HEK293T (cell line): ENCODE measurements around the gene SLC13A5.

Experiments
- CTCF ChIA-PET: fragments of 350-600 bp; formaldehyde crosslinking; extraction: SDS; loops from one replicate; lab custom pipeline; 2021; ENCODE audit warnings: antibody characterized with exemption, inconsistent platforms; lab: Yijun Ruan, JAX
- POLR2A ChIA-PET: fragments of 350-600 bp; formaldehyde crosslinking; extraction: SDS; loops from one replicate; lab custom pipeline; 2020; ENCODE audit warnings: antibody characterized with exemption, inconsistent platforms; lab: Yijun Ruan, JAX
- DNase-seq: peaks from one replicate; pipeline ENCODE4 v3.0.0; 2012; ENCODE audit warnings: mixed read lengths; ENCODE audit errors: extremely low spot score
- ARNT ChIP-seq: fragments of 450-650 bp; IDR thresholded peaks from 2 replicates; pipeline ENCODE4 v1.6.1; 2017; ENCODE audit warnings: mild to moderate bottlenecking
- BHLHE40 ChIP-seq: fragments of 450-650 bp; IDR thresholded peaks from 2 replicates; pipeline ENCODE4 v1.6.1; 2016; ENCODE audit warnings: mild to moderate bottlenecking, moderate library complexity, borderline replicate concordance
- CTBP1 ChIP-seq: fragments of 450-650 bp; IDR thresholded peaks from 2 replicates; pipeline ENCODE4 v1.6.1; 2016; ENCODE audit warnings: borderline replicate concordance
- ELF4 ChIP-seq: fragments of 450-650 bp; IDR thresholded peaks from 2 replicates; pipeline ENCODE4 v1.6.1; 2017; ENCODE audit warnings: antibody characterized with exemption
- FOXA1 ChIP-seq: fragments of 450-650 bp; IDR thresholded peaks from 2 replicates; pipeline ENCODE4 v1.6.1; 2016; ENCODE audit warnings: mild to moderate bottlenecking
- FOXK2 ChIP-seq: fragments of 450-650 bp; IDR thresholded peaks from 2 replicates; pipeline ENCODE4 v1.6.1; 2016; ENCODE audit warnings: mild to moderate bottlenecking
- FOXM1 ChIP-seq: fragments of 450-650 bp; IDR thresholded peaks from 2 replicates; pipeline ENCODE4 v1.6.1; 2017; ENCODE audit warnings: mild to moderate bottlenecking, borderline replicate concordance
- HDGF ChIP-seq: fragments of 450-650 bp; IDR thresholded peaks from 2 replicates; pipeline ENCODE4 v1.6.1; 2017; ENCODE audit warnings: antibody characterized with exemption, borderline replicate concordance
- L3MBTL2 ChIP-seq: fragments of 450-650 bp; conservative IDR thresholded peaks from 2 replicates; pipeline ENCODE4 v1.6.1; 2016; ENCODE audit warnings: mild to moderate bottlenecking
- LEF1 ChIP-seq: fragments of 450-650 bp; IDR thresholded peaks from 2 replicates; pipeline ENCODE4 v1.6.1; 2017; ENCODE audit warnings: mild to moderate bottlenecking, borderline replicate concordance
- NFRKB ChIP-seq: fragments of 450-650 bp; IDR thresholded peaks from 2 replicates; pipeline ENCODE4 v1.6.1; 2016; ENCODE audit warnings: mild to moderate bottlenecking, moderate library complexity
- PKNOX1 ChIP-seq: fragments of 450-650 bp; IDR thresholded peaks from 2 replicates; pipeline ENCODE4 v1.6.1; 2016
- SP1 ChIP-seq: fragments of 450-650 bp; IDR thresholded peaks from 2 replicates; pipeline ENCODE4 v1.6.1; 2017
- SUZ12 ChIP-seq: fragments of 450-650 bp; IDR thresholded peaks from 2 replicates; pipeline ENCODE4 v1.6.1; 2016; ENCODE audit warnings: mild to moderate bottlenecking
- TARDBP ChIP-seq: fragments of 450-650 bp; IDR thresholded peaks from 2 replicates; pipeline ENCODE4 v1.6.1; 2016
- ZNF384 ChIP-seq: fragments of 450-650 bp; IDR thresholded peaks from 2 replicates; pipeline ENCODE4 v1.6.1; 2016

SLC13A5 gene

DNA sequence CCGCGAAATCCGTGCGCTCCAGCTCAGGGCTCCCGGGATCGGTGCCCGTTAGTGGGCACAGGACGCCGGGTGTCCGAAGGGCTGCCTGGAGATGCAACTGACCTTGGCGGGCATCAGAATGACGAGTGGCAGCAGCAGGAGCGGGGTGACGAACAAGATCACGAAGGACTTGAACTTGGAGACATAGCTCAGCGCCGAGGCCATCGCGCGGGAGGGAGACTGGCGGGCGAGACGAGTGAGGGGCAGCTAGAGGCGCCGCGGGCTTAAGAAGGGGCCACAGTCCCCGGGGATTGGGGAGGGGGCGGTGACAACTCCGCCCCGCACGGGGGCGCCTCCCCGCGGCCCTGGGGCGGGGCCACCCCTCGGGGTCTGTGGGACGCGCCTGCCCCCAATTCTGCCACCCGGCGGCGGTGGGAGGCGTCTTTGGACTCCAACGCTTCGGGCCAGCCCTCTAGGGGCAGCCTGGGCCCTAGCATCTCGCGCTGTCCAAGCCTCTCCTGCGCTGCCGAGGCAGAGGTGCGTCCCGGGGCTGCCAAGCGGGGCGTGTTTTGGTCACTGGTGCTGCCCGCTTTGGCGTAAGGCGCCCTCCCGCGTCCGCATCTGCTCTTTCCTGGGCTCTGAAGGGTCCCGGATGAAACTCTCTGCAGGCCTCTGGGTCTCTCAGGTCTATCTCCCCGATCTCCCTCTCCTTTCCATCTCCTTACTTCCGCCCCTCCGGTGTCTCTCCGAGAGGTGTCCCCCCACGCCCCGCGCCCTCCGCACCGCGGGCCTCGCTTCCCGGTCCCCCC, at the start of gene SLC13A5:
SLC13A5 (minus strand) TSS at position 240 of the 788 bp plus-strand sequence; CDS start at position 204, 36 bp downstream.
- ChIA-PET CTCF (no interaction called here), POLR2A (no interaction called here)
- TF ChIP-seq PKNOX1 (no peak), CTBP1 (no peak), ARNT (no peak), ZNF384 (no peak), SUZ12 (no peak), BHLHE40 (no peak), FOXA1 (no peak), L3MBTL2 (no peak), FOXK2 (no peak), NFRKB (no peak), LEF1 (no peak), FOXM1 (no peak)
- no peak for DNase-seq

DNA sequence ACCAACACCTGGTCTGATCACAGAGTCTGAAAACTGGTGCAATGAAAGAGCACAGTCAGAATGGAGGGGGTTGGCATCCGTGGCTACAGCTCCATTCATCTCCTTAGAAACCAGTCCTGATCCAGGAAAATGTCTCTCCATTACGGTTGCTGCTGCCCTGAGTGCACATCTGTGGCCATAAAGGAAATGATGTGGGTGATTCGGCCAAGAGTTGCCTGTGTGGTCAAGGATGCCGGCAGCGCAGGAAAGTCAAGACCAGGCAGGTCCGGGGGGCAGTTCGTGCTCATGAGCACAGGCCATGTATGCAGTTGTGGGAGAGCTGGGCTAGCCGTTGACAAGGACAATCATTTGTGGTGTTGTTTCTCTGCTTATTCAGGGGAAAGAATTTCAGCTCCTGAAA, 48.6 kb upstream of the SLC13A5 start:
- ChIA-PET CTCF (no interaction called here), POLR2A (no interaction called here)
- DNase-seq, result no peak

GRCh38 chr17:6757747-6758146, 44.6 kb upstream of the SLC13A5 start:
- ChIA-PET CTCF (no interaction called here), POLR2A (no interaction called here)
- TF ChIP-seq SUZ12 (no peak), LEF1 (no peak), ARNT (no peak), ELF4 (no peak), SP1 (no peak), BHLHE40 (no peak), CTBP1 (no peak), NFRKB (no peak), L3MBTL2 (no peak), FOXA1 (no peak), PKNOX1 (no peak), FOXM1 (no peak), TARDBP (no peak), ZNF384 (no peak), FOXK2 (no peak), HDGF (no peak)
- no peak for DNase-seq

More for the DNA sequence above, 48.6 kb upstream of the SLC13A5 start:
- TF ChIP-seq ZNF384 (no peak), CTBP1 (no peak), TARDBP (no peak), PKNOX1 (no peak), FOXA1 (no peak), L3MBTL2 (no peak), HDGF (no peak), FOXK2 (no peak), SUZ12 (no peak), ARNT (no peak), SP1 (no peak), FOXM1 (no peak), LEF1 (no peak), ELF4 (no peak), BHLHE40 (no peak), NFRKB (no peak)

- ChIA-PET CTCF (no interaction called here), POLR2A (no interaction called here)
- TF ChIP-seq CTBP1 (no peak), FOXA1 (no peak), BHLHE40 (no peak), NFRKB (no peak), ELF4 (no peak), ARNT (no peak), L3MBTL2 (no peak), FOXM1 (no peak), FOXK2 (no peak), LEF1 (no peak), HDGF (no peak), SP1 (no peak), ZNF384 (no peak)
- no peak for DNase-seq
Measured at GRCh38 chr17:6756425-6757031, 43.4 kb upstream of the SLC13A5 start.

GRCh38 chr17:6755731-6756184, 42.6 kb upstream of the SLC13A5 start, which contains the start of gene XAF1:
Gene XAF1, plus strand, starts transcription at chr17:6756046. Its CDS starts 33 bp downstream, at chr17:6756079.
- DNase-seq, result no peak
- ChIA-PET CTCF (no interaction called here), POLR2A (no interaction called here)
- no peak for TF ChIP-seq FOXK2
- TF ChIP-seq PKNOX1, result no peak
- TF ChIP-seq SUZ12, result no peak
- no peak for TF ChIP-seq BHLHE40
- TF ChIP-seq SP1, result no peak
- TF ChIP-seq CTBP1, result no peak
- no peak for TF ChIP-seq TARDBP
- no peak for TF ChIP-seq NFRKB
- TF ChIP-seq FOXA1, result no peak
- TF ChIP-seq HDGF, result no peak
- no peak for TF ChIP-seq ARNT
- no peak for TF ChIP-seq FOXM1
